HCT116 (cell line): ENCODE measurements around the gene TARM1. TPM values are rescaled to one million over a fixed set of nuclear protein-coding genes. Genes with fewer than 3 reads are reported as not detected.

ENCODE experiments used
- ATAC-seq: fragments of 200-7000 bp; cut with Tn5 transposase; 2 replicates; pipeline ENCODE4 v1.9.1; 2020; ENCODE audit warnings: mild to moderate bottlenecking, moderate library complexity
- BruUV-seq: library from RNA; stranded (reverse); fragments of 400-500 nt; replicated peaks from 2 replicates; lab custom pipeline; 2021; lab: Mats Ljungman, UMichigan
- CTCF ChIA-PET: fragments of 300-600 bp; sonication (Branson Sonifier 250); formaldehyde crosslinking; loops from one replicate; lab custom pipeline; 2021; ENCODE audit warnings: antibody characterized with exemption; lab: Charles Lee
- POLR2A ChIA-PET: fragments of 300-600, 350-600 bp; sonication (Branson Sonifier 250); formaldehyde crosslinking; loops from one replicate; lab custom pipeline; 2021; ENCODE audit warnings: antibody characterized with exemption; lab: Charles Lee
- RAD21 ChIA-PET, 2 experiments: fragments of 300-600 bp; sonication (Branson Sonifier 250); formaldehyde crosslinking; loops; one replicate each; lab custom pipeline; 2023; ENCODE audit warnings: low total read pairs in 2 of 2; ENCODE audit not compliant: uncharacterized antibody in 2 of 2, unreplicated experiment in 2 of 2, low non-redundant PET in 1 of 2; lab: Charles Lee
- DNase-seq: peaks from one replicate; pipeline ENCODE4 v3.0.0-alpha.2; 2010; ENCODE audit warnings: low read depth, low spot score
- H2AFZ ChIP-seq: fragments of 200-600 bp; shearing (Covaris generic), sonication (generic); 2 replicates; pipeline ENCODE4 v1.6.1; 2017; ENCODE audit warnings: low read depth, mixed run types, mixed read lengths, antibody characterized with exemption, low read length; ENCODE audit not compliant: poor library complexity, severe bottlenecking
- H3K27ac ChIP-seq: 2 replicates; pipeline ENCODE4 v1.5.1; 2012; ENCODE audit warnings: low read depth, low read length
- H3K27me3 ChIP-seq: fragments of 200-600 bp; sonication (generic); 2 replicates; pipeline ENCODE4 v1.6.1; 2016; ENCODE audit warnings: mixed run types, low read length, mixed read lengths; ENCODE audit not compliant: insufficient read depth
- H3K36me3 ChIP-seq, 2 experiments: fragments of 200-500 bp in 1 of 2; fragments of 200-600 bp in 1 of 2; sonication (Bioruptor generic) in 1 of 2; sonication (generic) in 1 of 2; 2 replicates each; pipeline versions ENCODE4 v1.5.1 to v1.6.1; 2014 to 2016; ENCODE audit warnings: low read length in 2 of 2, inconsistent platforms in 1 of 2, mixed read lengths in 1 of 2, mixed run types in 1 of 2; ENCODE audit not compliant: insufficient read depth in 2 of 2, control insufficient read depth in 1 of 2
- H3K4me1 ChIP-seq, 2 experiments: fragments of 200-600 bp in 1 of 2; sonication (generic) in 1 of 2; 2 replicates each; pipeline versions ENCODE4 v1.5.1 to v1.6.1; 2012 to 2017; ENCODE audit warnings: low read length in 2 of 2, inconsistent platforms in 1 of 2, mild to moderate bottlenecking in 1 of 2, mixed read lengths in 1 of 2, mixed run types in 1 of 2, moderate library complexity in 1 of 2; ENCODE audit not compliant: insufficient read depth in 2 of 2, control insufficient read depth in 1 of 2
- H3K4me2 ChIP-seq: fragments of 200-600 bp; sonication (generic); 2 replicates; pipeline ENCODE4 v1.6.1; 2017; ENCODE audit warnings: mixed run types, low read length, mixed read lengths
- H3K4me3 ChIP-seq, 2 experiments: fragments of 200-600 bp in 1 of 2; sonication (generic) in 1 of 2; replicated peaks in 1 of 2; 2 replicates each; pipeline ENCODE4 v1.5.1; 2011 to 2016; ENCODE audit warnings: low read length in 2 of 2, control low read depth in 1 of 2, low read depth in 1 of 2, mild to moderate bottlenecking in 1 of 2, mixed read lengths in 1 of 2, mixed run types in 1 of 2
- H3K79me2 ChIP-seq: fragments of 200-600 bp; sonication (generic); 2 replicates; pipeline ENCODE4 v1.6.1; 2017; ENCODE audit warnings: mild to moderate bottlenecking, mixed run types, low read length, moderate library complexity, mixed read lengths; ENCODE audit not compliant: insufficient read depth
- H3K9ac ChIP-seq: fragments of 200-600 bp; sonication (generic); 2 replicates; pipeline ENCODE4 v1.6.1; 2016; ENCODE audit warnings: low read length, mixed read lengths
- H3K9me2 ChIP-seq: fragments of 200-600 bp; sonication (generic), shearing (Covaris generic); 2 replicates; pipeline ENCODE4 v1.6.1; 2017; ENCODE audit warnings: mixed run types, mild to moderate bottlenecking, moderate library complexity; ENCODE audit not compliant: insufficient read depth
- H3K9me3 ChIP-seq, 2 experiments: fragments of 200-500 bp in 1 of 2; fragments of 200-600 bp in 1 of 2; sonication (Bioruptor generic) in 1 of 2; sonication (generic) in 1 of 2; 2 replicates each; pipeline ENCODE4 v1.6.1; 2014 to 2017; ENCODE audit warnings: low read length in 2 of 2, mixed read lengths in 2 of 2, inconsistent platforms in 1 of 2, low read depth in 1 of 2, mild to moderate bottlenecking in 1 of 2, mixed run types in 1 of 2, moderate library complexity in 1 of 2; ENCODE audit not compliant: control insufficient read depth in 1 of 2, insufficient read depth in 1 of 2
- H4K20me1 ChIP-seq: fragments of 200-600 bp; sonication (generic), shearing (Covaris generic); 2 replicates; pipeline ENCODE4 v1.6.1; 2017; ENCODE audit warnings: mixed run types, mild to moderate bottlenecking, moderate library complexity; ENCODE audit not compliant: insufficient read depth
- CBX3 ChIP-seq: IDR thresholded peaks from 2 replicates; pipeline ENCODE4 v1.6.1; 2012; ENCODE audit warnings: low read depth
- CEBPB ChIP-seq: IDR thresholded peaks from 2 replicates; pipeline ENCODE4 v1.6.1; 2012; ENCODE audit warnings: low read depth
- EGR1 ChIP-seq: IDR thresholded peaks from 2 replicates; pipeline ENCODE4 v1.6.1; 2012; ENCODE audit warnings: low read depth
- ELF1 ChIP-seq: IDR thresholded peaks from 2 replicates; pipeline ENCODE4 v1.6.1; 2012; ENCODE audit warnings: low read depth, borderline replicate concordance
- EZH2phosphoT487 ChIP-seq: fragments of 200-600 bp; IDR thresholded peaks from 2 replicates; pipeline ENCODE4 v1.6.1; 2018; ENCODE audit warnings: antibody characterized with exemption, borderline replicate concordance
- FOSL1 ChIP-seq: IDR thresholded peaks from 2 replicates; pipeline ENCODE4 v1.6.1; 2012; ENCODE audit warnings: low read depth
- JUND ChIP-seq: IDR thresholded peaks from 2 replicates; pipeline ENCODE4 v1.6.1; 2012
- POLR2A ChIP-seq: IDR thresholded peaks from 2 replicates; pipeline ENCODE4 v1.7.0; 2011; ENCODE audit warnings: borderline replicate concordance; ENCODE audit not compliant: insufficient read depth, insufficient read length; ENCODE audit errors: extremely low read depth
- RAD21 ChIP-seq: IDR thresholded peaks from 2 replicates; pipeline ENCODE4 v1.6.1; 2012; ENCODE audit warnings: low read depth, mild to moderate bottlenecking
- SIN3A ChIP-seq: IDR thresholded peaks from 2 replicates; pipeline ENCODE4 v1.6.1; 2012; ENCODE audit warnings: low read depth
- SP1 ChIP-seq: IDR thresholded peaks from 2 replicates; pipeline ENCODE4 v1.6.1; 2012; ENCODE audit warnings: low read depth
- SRF ChIP-seq: IDR thresholded peaks from 2 replicates; pipeline ENCODE4 v1.6.1; 2012; ENCODE audit warnings: low read depth
- TCF7L2 ChIP-seq: IDR thresholded peaks from 2 replicates; pipeline ENCODE4 v1.7.0; 2011; ENCODE audit warnings: borderline replicate concordance, inconsistent platforms; ENCODE audit not compliant: insufficient read depth, insufficient read length; ENCODE audit errors: extremely low read depth
- ZFX ChIP-seq: fragments of 450-650 bp; IDR thresholded peaks from 2 replicates; pipeline ENCODE4 v1.6.1; 2017
- intact Hi-C: fragments of 100-400 bp; cut with micrococcal nuclease; formaldehyde crosslinking; loops from 2 replicates; pipeline ENCODE4 v1.10.0; 2022
- total RNA-seq: library from RNA; stranded (reverse); gene quantifications from one replicate; pipeline ENCODE4 v1.2.1, GENCODE V29; 2021; ENCODE audit not compliant: unreplicated experiment
- TF ChIP-seq, protein P1 (sequence below): IDR thresholded peaks from 2 replicates; pipeline ENCODE4 v1.6.1; 2011; ENCODE audit warnings: mild to moderate bottlenecking, low read length, moderate library complexity; ENCODE audit not compliant: insufficient replicate concordance; ENCODE audit errors: extremely low read depth
- TF ChIP-seq, protein P2 (sequence below): IDR thresholded peaks from 2 replicates; pipeline ENCODE4 v1.6.1; 2012
- TF ChIP-seq, protein P3 (sequence below), 3 experiments: fragments of 200-600 bp in 1 of 3; sonication (generic) in 1 of 3; IDR thresholded peaks in 2 of 3; conservative IDR thresholded peaks in 1 of 3; 2 replicates each; pipeline ENCODE4 v1.5.1; 2012 to 2017; ENCODE audit warnings: low read depth in 2 of 3, low read length in 2 of 3, antibody characterized with exemption in 1 of 3, borderline replicate concordance in 1 of 3, control low read depth in 1 of 3, mild to moderate bottlenecking in 1 of 3, mixed read lengths in 1 of 3, mixed run types in 1 of 3, moderate library complexity in 1 of 3; ENCODE audit not compliant: insufficient read depth in 1 of 3
- TF ChIP-seq, protein P4 (sequence below): IDR thresholded peaks from 2 replicates; pipeline ENCODE4 v1.6.1; 2012; ENCODE audit warnings: low read depth

TARM1 gene
- total RNA-seq, 1 experiment from 2014 or later: not detected

DNA sequence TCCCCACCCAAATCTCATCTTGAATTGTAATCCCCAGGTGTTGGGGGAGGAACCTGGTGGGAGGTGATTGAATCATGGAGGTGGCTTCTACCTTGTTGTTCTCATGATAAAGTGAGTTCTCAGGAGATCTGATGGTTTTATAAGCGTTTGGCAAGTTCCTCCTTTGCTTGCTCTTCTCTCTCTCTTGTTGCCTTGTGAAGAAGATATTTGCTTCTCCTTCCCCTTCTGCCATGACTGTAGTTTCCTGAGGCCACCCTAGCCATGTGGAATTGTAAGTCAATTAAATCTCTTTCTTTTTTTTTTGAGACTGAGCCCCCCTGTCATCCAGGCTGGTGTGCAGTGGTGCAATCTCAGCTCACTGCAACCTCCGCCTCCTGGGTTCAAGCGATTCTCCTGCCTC is 51.9 kb downstream of the TARM1 start:
- ATAC-seq: no peak
- CTCF ChIA-PET: interaction anchor here (0.9 to 2.0 kb wide), 18 partner anchors 9 to 254 kb away, joined by 3 to 41 read pairs (median 4); no protein-coding TSS in a partner anchor
- DNase-seq: no peak
- RAD21 ChIA-PET: interaction anchor here (0.6 to 1.3 kb wide), 4 partner anchors 158 to 237 kb away, joined by 4 to 10 read pairs (median 4); no protein-coding TSS in a partner anchor
- Histone ChIP-seq H3K36me3 (no peaks in the 10 kb centered on the region), H4K20me1 (no peaks in the 10 kb centered on the region), H3K9me2 (no peaks in the 10 kb centered on the region), H2AFZ (no peak overlapping the region), H3K9me3 (no peaks in the 10 kb centered on the region), H3K9ac (no peak overlapping the region), H3K4me3 (no peak overlapping the region), H3K27ac (no peak overlapping the region), H3K4me1 (peaks cover 0 to 4% of the 10 kb centered on the region in 2 experiments; a peak in 2 of 4 replicates), H3K79me2 (no peaks in the 10 kb centered on the region), H3K27me3 (no peaks in the 10 kb centered on the region), H3K4me2 (no peak overlapping the region)
- POLR2A ChIA-PET: interaction anchor here (0.6 kb wide), 1 partner anchor 20 kb away, joined by 3 read pairs; no protein-coding TSS in a partner anchor
- intact Hi-C loops: no loop called here
- TF ChIP-seq CEBPB (no peak), ZFX (no peak), RAD21 (no peak), FOSL1 (no peak), EZH2phosphoT487 (no peak), TCF7L2 (no peak), POLR2A (no peak), JUND (no peak), SIN3A (no peak), CBX3 (no peak), EGR1 (no peak), ELF1 (no peak), SP1 (no peak), SRF (no peak)
- TF ChIP-seq, protein P1, sequence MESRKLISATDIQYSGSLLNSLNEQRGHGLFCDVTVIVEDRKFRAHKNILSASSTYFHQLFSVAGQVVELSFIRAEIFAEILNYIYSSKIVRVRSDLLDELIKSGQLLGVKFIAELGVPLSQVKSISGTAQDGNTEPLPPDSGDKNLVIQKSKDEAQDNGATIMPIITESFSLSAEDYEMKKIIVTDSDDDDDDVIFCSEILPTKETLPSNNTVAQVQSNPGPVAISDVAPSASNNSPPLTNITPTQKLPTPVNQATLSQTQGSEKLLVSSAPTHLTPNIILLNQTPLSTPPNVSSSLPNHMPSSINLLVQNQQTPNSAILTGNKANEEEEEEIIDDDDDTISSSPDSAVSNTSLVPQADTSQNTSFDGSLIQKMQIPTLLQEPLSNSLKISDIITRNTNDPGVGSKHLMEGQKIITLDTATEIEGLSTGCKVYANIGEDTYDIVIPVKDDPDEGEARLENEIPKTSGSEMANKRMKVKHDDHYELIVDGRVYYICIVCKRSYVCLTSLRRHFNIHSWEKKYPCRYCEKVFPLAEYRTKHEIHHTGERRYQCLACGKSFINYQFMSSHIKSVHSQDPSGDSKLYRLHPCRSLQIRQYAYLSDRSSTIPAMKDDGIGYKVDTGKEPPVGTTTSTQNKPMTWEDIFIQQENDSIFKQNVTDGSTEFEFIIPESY: no peak
- TF ChIP-seq, protein P2, sequence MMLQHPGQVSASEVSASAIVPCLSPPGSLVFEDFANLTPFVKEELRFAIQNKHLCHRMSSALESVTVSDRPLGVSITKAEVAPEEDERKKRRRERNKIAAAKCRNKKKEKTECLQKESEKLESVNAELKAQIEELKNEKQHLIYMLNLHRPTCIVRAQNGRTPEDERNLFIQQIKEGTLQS: no peak
- TF ChIP-seq, protein P3, sequence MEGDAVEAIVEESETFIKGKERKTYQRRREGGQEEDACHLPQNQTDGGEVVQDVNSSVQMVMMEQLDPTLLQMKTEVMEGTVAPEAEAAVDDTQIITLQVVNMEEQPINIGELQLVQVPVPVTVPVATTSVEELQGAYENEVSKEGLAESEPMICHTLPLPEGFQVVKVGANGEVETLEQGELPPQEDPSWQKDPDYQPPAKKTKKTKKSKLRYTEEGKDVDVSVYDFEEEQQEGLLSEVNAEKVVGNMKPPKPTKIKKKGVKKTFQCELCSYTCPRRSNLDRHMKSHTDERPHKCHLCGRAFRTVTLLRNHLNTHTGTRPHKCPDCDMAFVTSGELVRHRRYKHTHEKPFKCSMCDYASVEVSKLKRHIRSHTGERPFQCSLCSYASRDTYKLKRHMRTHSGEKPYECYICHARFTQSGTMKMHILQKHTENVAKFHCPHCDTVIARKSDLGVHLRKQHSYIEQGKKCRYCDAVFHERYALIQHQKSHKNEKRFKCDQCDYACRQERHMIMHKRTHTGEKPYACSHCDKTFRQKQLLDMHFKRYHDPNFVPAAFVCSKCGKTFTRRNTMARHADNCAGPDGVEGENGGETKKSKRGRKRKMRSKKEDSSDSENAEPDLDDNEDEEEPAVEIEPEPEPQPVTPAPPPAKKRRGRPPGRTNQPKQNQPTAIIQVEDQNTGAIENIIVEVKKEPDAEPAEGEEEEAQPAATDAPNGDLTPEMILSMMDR (IDR thresholded peaks at IDR 0.05 in 2 of 3, conservative IDR thresholded peaks at IDR 0.05 in 1 of 3; ENCODE audit: borderline replicate concordance in 1 of 3, insufficient read depth in 1 of 3, low read depth in 2 of 3, low read length in 2 of 3): no peak
- TF ChIP-seq, protein P4, sequence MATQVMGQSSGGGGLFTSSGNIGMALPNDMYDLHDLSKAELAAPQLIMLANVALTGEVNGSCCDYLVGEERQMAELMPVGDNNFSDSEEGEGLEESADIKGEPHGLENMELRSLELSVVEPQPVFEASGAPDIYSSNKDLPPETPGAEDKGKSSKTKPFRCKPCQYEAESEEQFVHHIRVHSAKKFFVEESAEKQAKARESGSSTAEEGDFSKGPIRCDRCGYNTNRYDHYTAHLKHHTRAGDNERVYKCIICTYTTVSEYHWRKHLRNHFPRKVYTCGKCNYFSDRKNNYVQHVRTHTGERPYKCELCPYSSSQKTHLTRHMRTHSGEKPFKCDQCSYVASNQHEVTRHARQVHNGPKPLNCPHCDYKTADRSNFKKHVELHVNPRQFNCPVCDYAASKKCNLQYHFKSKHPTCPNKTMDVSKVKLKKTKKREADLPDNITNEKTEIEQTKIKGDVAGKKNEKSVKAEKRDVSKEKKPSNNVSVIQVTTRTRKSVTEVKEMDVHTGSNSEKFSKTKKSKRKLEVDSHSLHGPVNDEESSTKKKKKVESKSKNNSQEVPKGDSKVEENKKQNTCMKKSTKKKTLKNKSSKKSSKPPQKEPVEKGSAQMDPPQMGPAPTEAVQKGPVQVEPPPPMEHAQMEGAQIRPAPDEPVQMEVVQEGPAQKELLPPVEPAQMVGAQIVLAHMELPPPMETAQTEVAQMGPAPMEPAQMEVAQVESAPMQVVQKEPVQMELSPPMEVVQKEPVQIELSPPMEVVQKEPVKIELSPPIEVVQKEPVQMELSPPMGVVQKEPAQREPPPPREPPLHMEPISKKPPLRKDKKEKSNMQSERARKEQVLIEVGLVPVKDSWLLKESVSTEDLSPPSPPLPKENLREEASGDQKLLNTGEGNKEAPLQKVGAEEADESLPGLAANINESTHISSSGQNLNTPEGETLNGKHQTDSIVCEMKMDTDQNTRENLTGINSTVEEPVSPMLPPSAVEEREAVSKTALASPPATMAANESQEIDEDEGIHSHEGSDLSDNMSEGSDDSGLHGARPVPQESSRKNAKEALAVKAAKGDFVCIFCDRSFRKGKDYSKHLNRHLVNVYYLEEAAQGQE: no peak
- BruUV-seq: no TSS peak
